GM21528 (cell line): Measurements from ENCODE around the gene VAPB.
"Not testable (repeated sequence)": the region's sequence is repeated elsewhere in the genome, so short reads cannot be mapped to it uniquely, and the experiment has no call there.

ENCODE experiments used
- ATAC-seq: cut with Tn5 transposase; IDR thresholded peaks from one replicate; pipeline ENCODE4 v1.9.1; 2021; ENCODE audit warnings: mild to moderate bottlenecking, moderate library complexity; ENCODE audit not compliant: unreplicated experiment, low FRiP score

The VAPB gene, protein sequence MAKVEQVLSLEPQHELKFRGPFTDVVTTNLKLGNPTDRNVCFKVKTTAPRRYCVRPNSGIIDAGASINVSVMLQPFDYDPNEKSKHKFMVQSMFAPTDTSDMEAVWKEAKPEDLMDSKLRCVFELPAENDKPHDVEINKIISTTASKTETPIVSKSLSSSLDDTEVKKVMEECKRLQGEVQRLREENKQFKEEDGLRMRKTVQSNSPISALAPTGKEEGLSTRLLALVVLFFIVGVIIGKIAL

DNA sequence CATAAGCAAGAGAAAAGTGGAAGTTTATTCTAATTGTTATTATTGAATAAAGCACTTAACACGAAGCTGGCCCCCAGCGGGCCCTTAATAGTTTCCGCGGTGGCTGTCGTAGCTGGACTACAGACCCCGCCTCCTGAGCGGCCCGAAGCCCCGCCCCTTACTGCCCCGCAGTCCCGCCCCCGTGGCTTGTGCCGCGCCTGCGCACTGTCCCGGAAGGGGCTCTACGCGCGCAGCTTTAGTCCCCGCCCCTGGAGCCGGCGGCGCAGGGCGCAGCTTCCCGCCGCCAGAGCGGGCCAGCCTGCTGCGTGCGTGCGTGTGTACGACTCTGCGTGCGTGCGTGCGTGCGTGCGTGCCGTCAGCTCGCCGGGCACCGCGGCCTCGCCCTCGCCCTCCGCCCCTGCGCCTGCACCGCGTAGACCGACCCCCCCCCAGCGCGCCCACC lies at the start of gene VAPB:
VAPB (plus strand) TSS at position 348 of the 442 bp plus-strand sequence. CDS start 231 bp downstream, outside the sequence.
- ATAC-seq, result peak; percentile 96

DNA sequence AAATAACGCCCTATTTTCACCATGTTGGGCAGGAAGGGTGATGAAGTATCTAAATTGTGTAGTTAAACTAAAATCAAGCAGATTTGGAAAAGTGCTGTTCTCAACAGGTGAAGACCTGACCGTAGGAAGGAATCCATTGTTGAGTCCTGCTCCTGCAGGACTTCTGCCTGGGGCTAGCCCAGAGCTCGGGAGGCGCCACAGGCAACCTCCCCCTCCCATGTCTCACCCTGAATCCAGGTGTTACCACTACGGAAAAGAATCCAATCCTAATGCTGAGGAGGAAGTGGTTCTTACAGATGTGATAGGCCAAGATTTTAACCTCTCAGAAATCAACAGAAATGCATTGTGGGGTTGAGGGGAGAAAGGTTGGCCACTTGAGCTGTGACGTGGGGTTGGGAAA lies 49.3 kb upstream of the VAPB start:
- no peak for ATAC-seq

DNA sequence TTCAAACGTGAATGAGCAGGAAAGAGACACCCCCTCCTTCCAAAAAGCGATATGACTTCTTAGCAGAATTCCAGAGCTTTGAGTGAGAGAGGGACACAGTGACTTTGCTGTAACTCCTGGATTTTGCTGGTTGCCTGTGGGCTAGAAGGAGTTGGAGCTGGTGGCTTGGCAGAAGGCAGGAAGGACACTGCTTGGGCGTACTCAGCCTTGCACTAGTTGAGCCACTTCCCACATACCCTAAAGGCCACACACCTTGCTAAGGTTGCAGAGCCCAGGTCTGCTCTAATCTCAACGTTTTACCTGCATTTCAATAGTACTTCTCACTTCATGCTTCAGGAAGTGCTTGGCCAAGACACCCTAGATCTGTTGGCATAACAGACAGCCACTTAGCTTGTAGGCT lies 48.9 kb upstream of the VAPB start:
- ATAC-seq, result no peak

DNA sequence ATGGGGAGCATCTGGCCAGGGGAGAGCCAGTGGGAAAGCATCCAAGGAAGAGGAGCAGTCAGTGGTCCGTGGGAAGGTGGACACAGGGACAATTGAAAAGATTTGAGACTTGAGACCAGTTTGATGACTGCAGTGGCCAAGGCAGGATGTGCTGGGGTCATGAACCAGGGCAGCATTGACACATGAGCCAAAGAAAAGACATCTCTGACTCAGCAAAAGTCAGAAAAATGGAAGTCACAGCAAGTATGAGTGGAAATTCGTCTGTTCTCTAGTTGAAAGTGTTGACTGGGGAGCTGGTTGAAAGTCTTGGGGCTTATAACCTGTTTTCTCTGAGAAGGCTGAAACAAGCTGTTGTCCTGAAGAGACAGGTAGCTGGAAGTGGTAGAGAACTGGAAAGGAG lies 48.2 kb upstream of the VAPB start:
- ATAC-seq, result no peak

DNA sequence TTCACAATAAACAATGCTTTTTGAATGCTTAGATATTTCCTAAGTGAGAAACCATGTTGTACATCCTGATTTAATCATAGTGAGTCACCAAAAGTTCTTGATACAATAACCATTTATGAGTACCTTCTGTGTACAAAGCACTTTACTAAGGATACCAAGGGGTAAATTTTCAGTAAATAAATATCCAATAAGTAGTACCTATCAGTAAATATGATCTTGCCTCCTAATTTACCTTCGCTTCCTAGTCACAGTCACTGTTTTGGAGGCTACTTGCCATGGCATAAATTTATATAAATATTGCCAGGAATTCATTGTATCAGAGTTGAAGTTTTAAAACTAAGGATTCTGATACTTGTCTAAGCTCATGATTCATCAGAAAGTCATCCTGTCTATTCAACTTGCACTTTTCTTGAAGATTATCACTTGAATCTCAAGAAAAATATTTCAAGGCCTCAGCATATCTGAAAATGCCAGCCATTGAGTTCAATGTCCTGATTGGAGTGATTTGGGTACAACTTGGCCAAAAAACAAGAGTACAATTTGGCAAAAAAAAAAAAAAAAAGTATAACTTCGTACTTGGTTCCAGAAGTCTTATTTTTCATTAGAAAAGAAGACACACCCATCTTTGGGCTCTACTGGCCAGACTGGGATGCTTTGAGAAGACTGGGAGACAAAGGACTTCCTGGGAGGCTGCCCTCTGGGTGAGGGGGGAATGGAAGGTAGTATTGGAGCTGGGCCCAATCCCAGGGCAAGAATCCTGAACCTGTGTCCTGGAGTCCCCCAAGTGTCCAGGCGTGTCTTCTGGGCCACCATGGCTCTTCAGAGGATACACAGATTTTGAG lies 46.7 kb upstream of the VAPB start:
- ATAC-seq, result no peak

DNA sequence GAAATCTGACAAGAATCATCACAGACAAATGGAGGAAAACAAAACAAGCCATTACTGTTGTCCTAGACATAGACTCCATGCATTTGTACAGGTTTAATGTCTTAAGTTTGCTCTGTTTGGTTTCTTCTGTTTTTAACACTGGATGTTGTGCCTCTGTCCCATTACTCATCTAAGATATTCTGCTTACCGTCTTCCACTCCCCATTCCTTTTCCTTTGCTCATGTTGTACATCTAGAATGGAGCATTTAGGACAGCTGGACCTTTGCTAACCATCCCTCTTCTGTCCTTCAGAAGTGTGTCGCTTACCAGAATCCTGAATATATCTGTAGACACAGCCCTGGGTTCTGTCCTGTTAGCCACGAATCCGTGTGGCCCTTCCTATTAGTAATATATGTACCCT lies 44.3 kb upstream of the VAPB start:
- ATAC-seq, result no peak

DNA sequence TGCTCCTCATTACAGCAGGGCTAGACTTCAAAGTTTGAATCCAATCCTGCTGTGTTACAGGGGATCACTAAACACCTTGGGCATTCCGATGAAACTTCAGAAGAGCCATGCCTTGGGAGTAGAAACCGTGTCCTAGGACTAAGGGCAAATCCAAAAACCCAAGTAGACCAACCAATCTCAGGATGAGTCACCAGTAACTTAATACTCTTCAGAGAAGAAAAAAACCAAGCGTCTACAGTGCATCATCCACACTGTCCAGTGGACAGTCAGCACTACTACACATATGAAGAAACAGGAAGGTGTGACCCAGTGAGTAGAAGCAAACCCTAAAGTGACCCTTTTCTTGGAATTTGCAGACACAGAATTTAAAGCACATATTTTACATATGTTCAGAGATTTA lies 39.5 kb upstream of the VAPB start:
- no peak for ATAC-seq

DNA sequence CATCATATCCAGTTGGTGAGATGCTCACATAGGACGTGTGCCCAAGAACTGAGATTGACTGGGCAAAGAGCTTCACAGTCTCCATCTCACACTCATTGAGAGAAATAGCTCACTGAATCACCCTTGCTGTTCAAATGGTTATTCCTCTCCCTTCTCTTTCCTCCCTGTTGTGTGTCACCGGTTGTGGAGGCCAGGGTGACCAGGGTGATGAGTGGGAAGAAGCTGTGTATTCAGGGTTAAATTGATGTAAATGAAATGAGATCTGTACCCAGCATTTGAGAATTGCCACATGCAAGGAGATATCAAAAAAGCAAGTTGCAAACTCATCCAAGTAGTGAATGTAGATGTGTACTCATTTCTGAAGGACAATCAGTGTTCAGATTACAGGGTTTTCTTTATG lies 36.6 kb upstream of the VAPB start:
- ATAC-seq, result no peak

DNA sequence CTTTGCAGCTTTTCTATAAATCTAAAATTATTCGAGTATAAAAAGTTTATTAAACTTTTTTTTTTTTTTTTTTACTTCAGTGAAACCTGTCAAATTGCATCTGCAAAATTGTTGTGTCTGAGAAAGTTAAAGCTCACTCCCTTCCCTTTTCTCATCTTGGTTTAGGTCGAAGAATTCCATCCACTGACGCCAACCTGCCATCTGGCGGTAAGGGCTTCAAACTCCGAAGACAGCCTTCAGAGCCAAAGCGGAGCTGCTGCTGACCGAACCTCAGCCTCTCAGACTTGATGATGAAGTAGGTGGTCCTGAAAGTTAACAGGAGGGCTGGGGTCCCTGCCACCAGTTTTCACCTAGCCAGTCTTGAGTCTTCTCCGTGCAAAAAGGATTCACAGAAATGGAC lies 29.6 kb upstream of the VAPB start:
- no peak for ATAC-seq

DNA sequence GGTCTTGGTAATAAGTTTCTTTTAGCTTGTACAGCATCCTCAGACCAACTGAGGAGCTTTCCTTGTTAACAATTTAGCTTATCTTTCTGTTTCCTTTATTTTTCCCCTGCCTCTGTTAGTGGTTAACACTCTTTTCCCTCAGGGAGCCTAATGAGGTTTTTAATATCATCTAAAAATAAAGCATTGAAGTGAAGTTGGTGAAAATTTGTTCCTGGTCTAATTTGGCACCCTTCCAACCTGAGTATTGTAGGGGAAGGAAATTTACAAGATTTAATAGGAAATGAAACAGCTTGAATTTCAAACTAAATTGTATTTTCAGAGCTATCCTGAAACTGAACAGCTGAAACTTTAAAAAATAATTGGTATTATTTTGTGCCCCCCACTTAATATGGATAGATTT lies 28.1 kb upstream of the VAPB start:
- no peak for ATAC-seq

DNA sequence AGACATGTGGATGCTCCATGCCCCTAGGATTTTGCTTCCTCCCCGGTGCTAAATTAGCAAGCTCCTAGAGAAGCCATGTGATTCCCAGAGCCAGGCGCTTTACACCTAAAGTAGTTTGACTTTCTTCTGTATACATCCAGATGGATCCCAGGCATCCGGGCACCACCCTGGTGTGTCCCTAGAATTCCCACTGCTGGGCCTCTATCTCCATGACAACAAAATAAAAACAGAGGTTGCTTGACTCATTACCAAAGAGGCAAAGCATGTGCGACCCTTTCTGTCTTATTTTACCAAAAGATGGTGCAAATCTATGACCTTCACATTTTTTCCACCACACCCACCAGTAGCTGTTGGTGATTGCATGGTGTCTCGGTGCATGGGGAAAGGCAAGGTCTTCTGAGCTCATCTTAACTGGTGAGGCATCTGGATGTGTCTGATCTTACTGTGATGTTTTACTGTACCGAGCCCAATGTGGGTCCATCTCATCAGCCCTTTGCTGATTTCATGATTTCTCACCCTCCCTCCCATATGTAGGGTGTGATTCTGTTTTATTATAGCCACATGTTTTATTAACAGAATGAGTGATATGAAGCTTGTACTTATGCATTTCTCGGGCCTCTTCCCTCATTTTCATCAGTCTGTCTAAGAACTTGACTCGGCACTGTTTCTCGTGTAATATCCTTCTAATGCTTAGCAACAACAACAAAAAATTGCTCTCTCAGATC lies 27.4 kb upstream of the VAPB start:
- ATAC-seq, result no peak

DNA sequence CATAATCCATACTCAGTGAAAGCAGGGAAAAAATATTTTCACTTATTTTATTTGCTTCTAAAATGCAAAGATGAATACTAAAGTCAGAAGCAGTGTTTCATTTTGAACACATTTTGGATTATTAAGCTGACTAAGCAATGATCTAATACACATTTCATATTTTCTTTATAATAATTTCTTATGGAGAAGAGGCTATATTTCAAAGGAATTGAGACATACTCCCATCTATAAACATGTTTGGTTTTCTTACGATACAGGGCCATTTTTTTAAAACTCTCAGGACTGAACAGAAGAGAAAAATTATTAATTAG lies 26.9 kb upstream of the VAPB start:
- ATAC-seq, result no peak

DNA sequence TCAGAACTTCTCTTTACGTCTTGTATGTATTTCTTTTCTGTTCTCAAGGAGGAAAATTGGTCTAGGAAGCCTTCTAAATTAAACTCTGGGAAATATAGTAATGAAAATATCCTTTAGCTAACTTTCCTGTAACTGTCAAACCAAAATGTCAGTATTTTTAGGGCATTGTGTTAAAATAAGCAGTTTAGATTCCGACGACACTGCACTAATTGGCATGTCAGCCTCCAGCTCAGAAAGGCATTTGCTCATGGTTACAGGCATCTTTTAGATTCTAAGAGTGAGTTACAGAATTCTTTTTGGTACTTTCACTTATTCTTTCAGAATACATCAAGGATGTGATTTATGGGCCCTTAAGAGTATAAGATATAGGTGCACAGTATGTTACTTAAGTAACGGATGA lies 26.1 kb upstream of the VAPB start:
- no peak for ATAC-seq

DNA sequence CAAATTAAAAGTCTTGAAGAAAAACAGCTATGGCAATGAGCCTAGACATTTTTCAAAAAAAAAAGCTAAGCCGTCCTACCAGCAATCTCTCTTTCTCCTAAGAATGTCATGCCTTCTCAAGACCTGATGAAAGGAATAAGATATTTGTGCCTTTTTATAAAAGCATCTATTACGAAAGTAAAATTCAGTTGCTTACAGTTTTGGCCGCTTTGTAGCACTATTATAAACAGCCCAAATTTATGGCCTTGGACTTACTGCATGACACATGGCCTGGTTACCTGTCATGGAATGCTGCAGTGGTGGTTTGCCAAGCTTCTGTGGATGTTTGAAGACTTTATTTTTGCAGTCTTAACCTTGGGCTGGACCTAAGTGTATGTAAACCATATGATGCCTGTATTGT lies 22.2 kb upstream of the VAPB start:
- no peak for ATAC-seq

DNA sequence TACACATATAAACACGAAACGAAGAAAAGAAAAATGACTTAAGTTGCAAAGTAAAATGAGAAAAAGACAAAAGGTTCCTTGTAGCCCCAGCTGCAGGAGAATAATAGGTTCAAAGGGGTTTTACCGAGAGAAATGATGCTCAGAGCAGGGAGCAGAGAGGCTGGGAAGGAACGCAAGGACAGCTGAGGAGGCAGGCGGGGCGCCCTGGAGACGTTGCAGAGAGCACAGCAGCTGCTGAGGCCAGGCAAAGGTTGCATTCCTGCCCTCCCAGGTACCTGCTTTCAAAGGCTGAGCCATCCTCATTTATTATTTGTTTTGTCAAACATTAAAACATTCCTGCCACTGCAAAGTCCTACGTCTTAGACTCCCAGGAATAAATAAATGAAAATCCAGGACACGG lies 16.2 kb upstream of the VAPB start:
- no peak for ATAC-seq

DNA sequence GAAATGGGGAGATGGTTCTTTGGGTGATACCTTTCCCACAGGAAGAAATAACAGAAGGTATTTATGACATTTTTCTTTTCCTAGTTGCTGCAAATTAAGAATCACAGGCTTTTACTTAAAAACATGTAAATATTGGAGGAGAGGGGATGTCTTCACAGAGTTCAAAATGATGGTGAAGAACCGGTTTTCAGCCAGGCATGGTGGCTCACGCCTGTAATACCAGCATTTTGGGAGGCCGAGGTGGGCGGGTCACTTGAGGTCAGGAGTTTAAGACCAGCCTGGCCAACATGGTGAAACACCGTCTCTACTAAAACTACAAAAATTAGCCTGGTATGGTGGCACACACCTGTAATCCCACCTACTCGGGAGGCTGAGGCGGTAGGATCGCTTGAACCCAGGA lies 15.7 kb upstream of the VAPB start:
- ATAC-seq, result not testable (repeated sequence)

DNA sequence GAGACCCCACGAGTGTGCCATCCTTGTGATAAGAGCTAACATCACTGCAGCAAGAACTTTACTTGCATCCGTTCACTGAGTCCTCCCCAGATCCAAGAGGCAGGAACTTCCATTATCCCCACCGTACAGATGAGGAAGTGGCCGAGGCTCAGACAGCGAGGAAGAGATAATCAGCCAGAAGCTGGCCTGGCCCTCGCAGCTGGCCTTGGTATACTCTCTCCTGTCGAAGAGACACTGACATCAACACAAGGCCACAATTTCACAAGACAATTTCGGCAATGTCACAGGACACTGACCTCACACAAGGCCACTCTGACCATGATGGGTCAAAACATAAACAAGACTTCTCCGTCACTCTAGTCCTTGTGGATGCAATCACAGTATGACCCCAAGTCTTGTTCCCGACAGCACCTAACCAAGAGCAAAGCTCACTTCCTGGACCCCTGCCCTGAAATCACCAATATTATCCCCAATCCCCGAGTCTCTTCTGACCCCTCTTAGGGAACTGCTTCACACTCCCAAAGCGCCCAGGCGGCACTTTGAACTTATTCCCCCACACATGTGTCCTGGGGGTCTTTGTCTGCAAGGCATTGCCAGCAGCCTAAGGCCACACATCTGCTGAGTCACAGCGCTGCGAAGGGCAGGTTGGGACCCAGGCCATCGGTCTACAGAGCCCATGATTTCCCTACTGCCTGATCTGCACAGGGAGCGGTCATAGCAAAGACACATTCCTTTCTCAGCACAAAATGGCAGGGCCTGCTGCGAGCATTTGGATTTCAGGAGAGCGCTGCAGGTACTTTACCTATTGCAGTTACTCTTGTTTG lies 14.8 kb upstream of the VAPB start:
- no peak for ATAC-seq

DNA sequence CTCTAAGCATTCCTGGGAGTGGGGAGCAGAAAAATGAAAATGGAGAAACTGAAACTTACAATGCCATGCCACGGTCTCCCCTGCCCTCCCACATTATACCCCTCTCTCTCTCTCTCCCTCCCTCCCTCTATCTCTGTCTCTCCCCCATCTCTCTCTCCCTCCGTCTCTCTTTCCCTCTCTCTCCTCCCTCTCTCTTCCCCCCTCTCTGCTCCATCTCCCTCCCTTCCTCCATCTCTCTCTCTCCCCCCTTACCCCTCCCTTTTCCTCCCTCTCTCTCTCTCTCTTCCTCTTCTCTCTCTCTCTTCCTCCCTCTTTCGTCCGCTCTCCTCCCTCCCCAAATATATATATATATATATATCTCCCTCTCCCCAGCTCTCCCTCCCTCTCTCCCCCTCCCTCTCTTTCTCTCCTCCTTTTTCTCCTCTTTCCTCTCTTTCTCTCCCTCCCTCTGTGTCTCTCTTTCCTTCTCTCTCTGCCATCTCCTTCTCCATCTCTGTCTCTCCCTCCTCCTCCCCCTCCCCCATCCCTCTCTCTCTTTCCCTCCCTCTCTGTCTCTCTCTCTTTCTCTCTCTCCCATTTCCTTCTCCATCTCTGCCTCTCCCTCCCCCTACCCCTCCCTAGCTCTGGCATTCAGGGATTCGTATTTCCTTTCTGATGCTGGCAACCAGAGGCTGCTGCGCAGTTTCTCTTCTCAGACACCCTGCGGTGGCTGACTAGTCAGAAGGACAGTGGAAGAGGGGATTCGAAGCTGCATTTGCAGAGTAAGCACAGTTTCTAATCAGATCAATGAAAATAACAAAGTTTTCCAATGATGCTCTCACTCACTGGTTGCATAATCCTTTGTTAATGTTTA lies 13.9 kb upstream of the VAPB start:
- no peak for ATAC-seq

DNA sequence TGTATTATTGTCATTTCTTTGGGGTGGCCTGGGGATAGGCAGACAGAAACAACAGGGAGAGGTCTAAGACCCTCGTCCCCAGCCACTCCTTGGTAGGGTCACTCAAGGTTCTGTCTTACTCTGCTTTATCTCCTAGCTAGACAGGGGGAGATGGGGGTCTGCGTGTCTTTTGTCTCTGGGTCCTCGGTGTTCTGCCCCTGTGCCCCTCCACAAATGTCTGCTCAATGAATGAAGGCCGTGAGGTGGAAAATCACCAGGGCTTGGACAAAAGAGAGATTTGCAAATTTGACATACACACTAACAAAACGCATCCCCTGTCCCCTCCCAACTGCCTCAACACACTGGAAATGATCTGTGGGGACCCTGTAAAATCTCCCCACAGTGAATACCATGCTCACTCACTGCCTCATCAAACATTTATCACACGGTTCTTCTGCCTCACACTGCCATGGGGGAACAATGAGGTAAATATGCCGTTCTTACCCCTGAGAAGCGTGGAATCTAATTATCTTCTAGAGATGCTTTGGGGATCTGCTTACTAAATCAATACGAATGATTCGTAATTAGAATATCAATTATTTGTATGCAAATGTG lies 13.2 kb upstream of the VAPB start:
- no peak for ATAC-seq
